OCI-LY7 (cell line): ENCODE data around the gene RBM22. TPM values are rescaled to one million over a fixed set of nuclear protein-coding genes. Genes with fewer than 3 reads are reported as not detected.

Experiments
- BruUV-seq: library from RNA; stranded (reverse); fragments of 400-500 nt; replicated peaks from 2 replicates; lab custom pipeline; 2021; lab: Mats Ljungman, UMichigan
- CTCF ChIA-PET: fragments of 300-600 bp; sonication (Branson Sonifier 250); formaldehyde crosslinking; loops from one replicate; lab custom pipeline; 2022; ENCODE audit warnings: antibody characterized with exemption; ENCODE audit not compliant: unreplicated experiment; lab: Charles Lee
- POLR2A ChIA-PET: fragments of 300-600 bp; sonication (Branson Sonifier 250); formaldehyde crosslinking; loops from one replicate; lab custom pipeline; 2022; ENCODE audit warnings: antibody characterized with exemption; lab: Charles Lee
- DNase-seq: peaks from one replicate; pipeline ENCODE4 v3.0.0-alpha.2; 2015; ENCODE audit warnings: low spot score
- H2AFZ ChIP-seq: fragments of 200-600 bp; sonication (generic), shearing (Covaris generic); 2 replicates; pipeline ENCODE4 v1.6.1; 2014; ENCODE audit warnings: mild to moderate bottlenecking, antibody characterized with exemption, low read length, moderate library complexity
- H3K27ac ChIP-seq: fragments of 200-600 bp; sonication (generic); 2 replicates; pipeline ENCODE4 v1.5.1; 2014; ENCODE audit warnings: mixed run types, low read depth, mild to moderate bottlenecking, moderate library complexity, low read length, inconsistent platforms; ENCODE audit not compliant: poor library complexity, severe bottlenecking
- H3K36me3 ChIP-seq: fragments of 200-600 bp; sonication (generic); 2 replicates; pipeline ENCODE4 v1.6.1; 2014; ENCODE audit warnings: mild to moderate bottlenecking, antibody characterized with exemption, low read length, moderate library complexity, mixed read lengths; ENCODE audit not compliant: insufficient read depth
- H3K4me1 ChIP-seq: fragments of 200-600 bp; sonication (generic); 2 replicates; pipeline ENCODE4 v1.5.1; 2014; ENCODE audit warnings: mild to moderate bottlenecking, low read length; ENCODE audit not compliant: insufficient read depth, poor library complexity, severe bottlenecking
- H3K4me2 ChIP-seq: fragments of 200-600 bp; sonication (generic); 2 replicates; pipeline ENCODE4 v1.6.1; 2014; ENCODE audit warnings: mild to moderate bottlenecking, low read length
- H3K4me3 ChIP-seq: fragments of 200-600 bp; sonication (generic); 2 replicates; pipeline ENCODE4 v1.5.1; 2014; ENCODE audit warnings: mild to moderate bottlenecking, low read depth, low read length; ENCODE audit not compliant: poor library complexity, severe bottlenecking
- H3K79me2 ChIP-seq: fragments of 200-600 bp; sonication (generic); 2 replicates; pipeline ENCODE4 v1.6.1; 2016; ENCODE audit warnings: low read depth, mild to moderate bottlenecking, low read length, moderate library complexity, mixed read lengths; ENCODE audit not compliant: insufficient read depth
- H3K9me2 ChIP-seq: fragments of 200-600 bp; sonication (generic); 2 replicates; pipeline ENCODE4 v1.6.1; 2016; ENCODE audit warnings: mild to moderate bottlenecking, low read length, mixed read lengths; ENCODE audit not compliant: insufficient read depth
- H3K9me3 ChIP-seq: fragments of 200-600 bp; sonication (generic); 2 replicates; pipeline ENCODE4 v1.6.1; 2014; ENCODE audit warnings: mild to moderate bottlenecking, mixed run types, low read length, mixed read lengths
- H4K20me1 ChIP-seq: fragments of 200-600 bp; sonication (generic); 2 replicates; pipeline ENCODE4 v1.6.1; 2014; ENCODE audit warnings: mild to moderate bottlenecking, antibody characterized with exemption, low read length, moderate library complexity, mixed read lengths; ENCODE audit not compliant: insufficient read depth
- EZH2phosphoT487 ChIP-seq: fragments of 200-600 bp; sonication (generic); IDR thresholded peaks from 2 replicates; pipeline ENCODE4 v1.6.1; 2018; ENCODE audit warnings: low read depth, borderline replicate concordance, mild to moderate bottlenecking, mixed run types, antibody characterized with exemption, low read length, moderate library complexity, mixed read lengths
- intact Hi-C: fragments of 100-400 bp; cut with micrococcal nuclease; formaldehyde crosslinking; loops from one replicate; pipeline ENCODE4 v1.10.0; 2022; ENCODE audit not compliant: unreplicated experiment
- total RNA-seq, 2 experiments: library from RNA; depleted of rRNA in 1 of 2; stranded (reverse); fragments of >200 nt in 1 of 2; shearing (Covaris generic) in 1 of 2; gene quantifications; 2 replicates each; pipeline ENCODE4 v1.2.3, GENCODE V29; 2014 to 2022
- TF ChIP-seq, protein P1 (sequence below): fragments of 200-600 bp; sonication (generic); conservative IDR thresholded peaks from 2 replicates; pipeline ENCODE4 v1.5.1; 2014; ENCODE audit warnings: mild to moderate bottlenecking, antibody characterized with exemption, low read length, moderate library complexity, mixed read lengths

Gene RBM22
- total RNA-seq, 2 experiments from 2014 or later, result 45.6 to 46.7 TPM

DNA sequence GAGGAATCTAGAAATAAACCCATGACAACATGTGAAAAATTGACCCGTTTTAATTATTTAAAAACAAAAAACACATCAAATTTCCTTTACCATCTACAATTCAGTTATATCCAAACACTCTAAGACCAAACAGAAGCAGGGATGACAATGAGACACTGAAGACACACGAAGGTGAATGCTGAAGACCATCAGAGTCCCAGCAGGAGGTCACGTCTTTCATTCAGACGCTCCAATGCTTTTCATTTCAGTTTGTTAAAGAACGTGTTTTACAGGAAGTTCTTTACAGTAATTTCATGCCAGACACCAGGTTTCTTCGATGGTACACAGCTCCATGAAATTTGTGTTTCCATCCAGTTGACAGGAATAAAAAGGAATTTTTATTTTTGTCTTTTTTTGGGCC, 10.1 kb downstream of the RBM22 start:
- no peak overlapping the region for H3K4me2 ChIP-seq
- H3K9me3 ChIP-seq, result no peaks in the 10 kb centered on the region
- no peaks in the 10 kb centered on the region for H3K4me1 ChIP-seq
- intact Hi-C loops, result no loop called here
- DNase-seq, result no peak
- no peak overlapping the region for H3K27ac ChIP-seq
- H3K36me3 ChIP-seq, result peaks cover 71% of the 10 kb centered on the region
- H3K79me2 ChIP-seq, result no peaks in the 10 kb centered on the region
- no peaks in the 10 kb centered on the region for H3K9me2 ChIP-seq
- no peak for TF ChIP-seq EZH2phosphoT487
- TF ChIP-seq, protein P1, sequence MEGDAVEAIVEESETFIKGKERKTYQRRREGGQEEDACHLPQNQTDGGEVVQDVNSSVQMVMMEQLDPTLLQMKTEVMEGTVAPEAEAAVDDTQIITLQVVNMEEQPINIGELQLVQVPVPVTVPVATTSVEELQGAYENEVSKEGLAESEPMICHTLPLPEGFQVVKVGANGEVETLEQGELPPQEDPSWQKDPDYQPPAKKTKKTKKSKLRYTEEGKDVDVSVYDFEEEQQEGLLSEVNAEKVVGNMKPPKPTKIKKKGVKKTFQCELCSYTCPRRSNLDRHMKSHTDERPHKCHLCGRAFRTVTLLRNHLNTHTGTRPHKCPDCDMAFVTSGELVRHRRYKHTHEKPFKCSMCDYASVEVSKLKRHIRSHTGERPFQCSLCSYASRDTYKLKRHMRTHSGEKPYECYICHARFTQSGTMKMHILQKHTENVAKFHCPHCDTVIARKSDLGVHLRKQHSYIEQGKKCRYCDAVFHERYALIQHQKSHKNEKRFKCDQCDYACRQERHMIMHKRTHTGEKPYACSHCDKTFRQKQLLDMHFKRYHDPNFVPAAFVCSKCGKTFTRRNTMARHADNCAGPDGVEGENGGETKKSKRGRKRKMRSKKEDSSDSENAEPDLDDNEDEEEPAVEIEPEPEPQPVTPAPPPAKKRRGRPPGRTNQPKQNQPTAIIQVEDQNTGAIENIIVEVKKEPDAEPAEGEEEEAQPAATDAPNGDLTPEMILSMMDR, result no peak
- H3K4me3 ChIP-seq, result no peak overlapping the region
- BruUV-seq, result TSS peak; percentile 58
- ChIA-PET CTCF (no interaction called here), POLR2A (interaction anchor here (0.9 kb wide), 1 partner anchor 32 kb away, joined by 3 read pairs; no protein-coding TSS in a partner anchor)
- no peaks in the 10 kb centered on the region for H4K20me1 ChIP-seq
- H2AFZ ChIP-seq, result no peak overlapping the region

DNA sequence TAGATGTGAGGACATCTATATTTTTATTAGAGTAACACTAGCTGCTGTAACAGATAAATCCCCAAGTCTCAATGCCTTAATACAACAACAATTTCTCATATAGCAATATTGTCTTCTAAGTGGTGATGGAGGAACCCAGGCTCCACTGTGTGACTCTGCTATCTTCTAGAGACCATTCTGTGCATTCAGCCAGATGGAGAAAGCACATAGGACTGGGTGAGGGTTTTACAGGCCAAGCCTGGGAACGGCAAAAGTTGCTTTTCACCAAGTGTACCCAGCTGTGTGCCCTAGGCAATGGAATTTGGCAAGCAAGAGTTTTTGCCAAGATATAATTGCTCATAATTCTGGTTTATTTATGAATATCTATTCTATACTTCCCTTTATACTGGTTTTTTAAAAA, 11.7 kb downstream of the RBM22 start:
- no TSS peak for BruUV-seq
- Histone ChIP-seq H3K4me2 (no peak overlapping the region), H3K4me1 (no peaks in the 10 kb centered on the region), H3K79me2 (no peaks in the 10 kb centered on the region), H3K27ac (no peak overlapping the region), H3K9me3 (no peaks in the 10 kb centered on the region), H3K36me3 (peaks cover 55% of the 10 kb centered on the region), H4K20me1 (no peaks in the 10 kb centered on the region), H3K4me3 (no peak overlapping the region), H3K9me2 (no peaks in the 10 kb centered on the region), H2AFZ (no peak overlapping the region)
- ChIA-PET CTCF (no interaction called here), POLR2A (interaction anchor here (1.0 to 1.4 kb wide), 2 partner anchors 12 to 32 kb away, joined by 3 read pairs; partner anchors contain the start of gene RBM22)
- intact Hi-C loops, result no loop called here
- no peak for DNase-seq
- no peak for TF ChIP-seq EZH2phosphoT487
- TF ChIP-seq, protein P1, result no peak

DNA sequence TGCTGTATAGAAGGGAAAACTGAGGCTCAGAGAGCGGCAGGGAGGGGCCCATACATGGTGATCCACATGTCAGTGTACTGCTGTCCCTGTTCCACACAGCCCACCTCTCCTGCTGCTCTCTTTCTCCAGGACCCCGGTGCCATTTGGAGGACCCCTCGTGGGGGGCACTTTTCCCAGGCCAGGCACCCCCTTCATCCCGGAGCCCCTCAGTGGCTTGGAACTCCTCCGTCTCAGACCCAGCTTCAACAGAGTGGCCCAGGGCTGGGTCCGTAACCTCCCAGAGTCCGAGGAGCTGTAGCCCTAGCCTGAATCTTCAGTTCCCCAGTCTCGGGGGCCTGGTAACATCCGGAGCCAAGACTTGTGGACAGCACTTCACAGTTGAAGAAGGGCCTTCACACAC, 24.3 kb downstream of the RBM22 start:
- Histone ChIP-seq H2AFZ (no peak overlapping the region), H3K79me2 (no peaks in the 10 kb centered on the region), H4K20me1 (no peaks in the 10 kb centered on the region), H3K4me2 (no peak overlapping the region), H3K4me3 (no peak overlapping the region), H3K27ac (no peak overlapping the region), H3K4me1 (no peaks in the 10 kb centered on the region), H3K9me2 (no peaks in the 10 kb centered on the region), H3K36me3 (no peaks in the 10 kb centered on the region), H3K9me3 (no peaks in the 10 kb centered on the region)
- BruUV-seq, result no TSS peak
- ChIA-PET POLR2A (no interaction called here), CTCF (no interaction called here)
- no peak for DNase-seq
- TF ChIP-seq, protein P1, result no peak
- TF ChIP-seq EZH2phosphoT487, result no peak
- intact Hi-C loops, result no loop called here
